ENCODE results near the gene SST. TPM values are rescaled to one million over a fixed set of nuclear protein-coding genes. Genes with fewer than 3 reads are reported as not detected.

SST gene
- total and polyA plus RNA-seq, 10 of the 15 experiments (the other 5 are each of a cell fraction or from before 2014, with no cell fraction given), result 0.35 to 0.38 TPM; not detected in 8

DNA sequence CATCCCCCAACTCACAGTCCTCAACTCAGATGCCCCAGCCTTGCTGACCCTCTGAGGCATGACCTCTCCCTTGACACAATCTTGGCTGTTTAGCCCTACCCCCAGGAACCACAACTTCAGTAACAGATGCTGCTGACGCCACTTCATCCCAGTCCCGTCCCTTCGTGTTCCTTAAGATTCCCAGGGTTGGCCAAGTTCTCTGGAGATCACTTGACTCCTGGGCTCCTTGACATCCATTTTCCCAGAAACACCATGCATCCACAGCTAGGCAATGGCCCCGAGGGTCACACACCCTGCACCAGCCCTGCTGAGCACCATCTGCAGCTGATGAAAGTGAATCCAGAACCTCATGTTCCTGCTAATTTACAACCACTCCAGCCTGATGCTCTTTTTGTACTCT lies 25.3 kb upstream of the SST start (continued):
- no peak for TF ChIP-seq EP300 (IDR thresholded peaks at IDR 0.05; ENCODE audit: borderline replicate concordance in 1 of 2, control insufficient read depth in 1 of 2, low read depth in 2 of 2, low read length in 2 of 2)
- TF ChIP-seq FOS (IDR thresholded peaks at IDR 0.05; ENCODE audit: borderline replicate concordance, extremely low read depth, insufficient read length), result no peak
- no peak for TF ChIP-seq SIX5 (IDR thresholded peaks at IDR 0.05; ENCODE audit: low read depth, low read length, severe bottlenecking)
- TF ChIP-seq TCF7 (IDR thresholded peaks at IDR 0.05; ENCODE audit: borderline replicate concordance), result no peak

DNA sequence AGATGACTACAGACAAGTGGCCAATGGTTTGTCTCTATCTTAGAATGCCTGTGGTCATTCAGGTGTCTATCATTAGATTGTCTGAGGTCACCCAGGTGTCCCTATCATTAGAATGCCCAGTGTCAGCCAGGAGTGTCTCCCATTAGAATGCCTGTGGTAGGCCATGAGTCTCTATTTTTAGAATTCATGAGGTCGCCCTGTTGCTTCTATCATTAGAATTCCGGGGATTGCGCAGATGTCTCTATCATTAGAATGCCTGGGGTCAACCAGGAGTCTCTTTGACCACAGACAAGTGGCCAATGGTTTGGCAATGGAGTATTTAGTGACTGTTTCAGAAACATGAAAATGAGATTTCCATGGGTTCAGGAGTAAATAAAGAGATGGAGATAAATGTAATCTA lies 24.6 kb upstream of the SST start:
- DNase-seq (ENCODE audit: low read depth, low spot score) (no peak), FAIRE-seq (no peak), ATAC-seq (no peak)
- ChIA-PET POLR2A (no interaction called here), CTCF (interaction anchor here (1.3 kb wide), 1 partner anchor 15 kb away, joined by 3 read pairs; no protein-coding TSS in a partner anchor), SMC1A (ENCODE audit: uncharacterized antibody, unreplicated experiment) (no interaction called here), RAD21 (ENCODE audit: unreplicated experiment) (no interaction called here)
- BruUV-seq (replicated peaks), result no TSS peak
- H3K79me2 ChIP-seq (ENCODE audit: control insufficient read depth, insufficient read depth, low read length), result no peaks in the 10 kb centered on the region
- no peak overlapping the region for H3K9ac ChIP-seq (ENCODE audit: control insufficient read depth, insufficient read depth, low read length)
- WGBS (ENCODE audit: insufficient coverage, insufficient replicate concordance, low lambda C conversion rate, missing lambda C conversion rate), result 23% methylated on average over 3 of the region's 3 CpGs
- H3K27me3 ChIP-seq (replicated peaks in 1 of 2; ENCODE audit: control insufficient read depth in 2 of 2, insufficient read depth in 2 of 2, low read length in 1 of 2), result peaks cover 1 to 4% of the 10 kb centered on the region in 2 experiments
- no peak overlapping the region for H3K4me3 ChIP-seq
- H3K4me2 ChIP-seq (ENCODE audit: control insufficient read depth, insufficient read depth), result no peak overlapping the region
- no peak overlapping the region for H3K27ac ChIP-seq (ENCODE audit: control insufficient read depth, insufficient read depth)
- in situ Hi-C loops (cut with MboI), result no loop called here
- no peaks in the 10 kb centered on the region for H3K9me3 ChIP-seq (replicated peaks; ENCODE audit: control insufficient read depth, insufficient read depth, low read length)
- H4K20me1 ChIP-seq (ENCODE audit: control insufficient read depth, insufficient read depth), result no peaks in the 10 kb centered on the region
- no peak overlapping the region for H2AFZ ChIP-seq (ENCODE audit: control insufficient read depth, low read depth, low read length)
- intact Hi-C loops (cut with micrococcal nuclease; ENCODE audit: unreplicated experiment), result no loop called here
- H3K4me1 ChIP-seq (ENCODE audit: control insufficient read depth, insufficient read depth, low read length), result no peaks in the 10 kb centered on the region
- no peaks in the 10 kb centered on the region for H3K36me3 ChIP-seq (ENCODE audit: control insufficient read depth in 2 of 2, insufficient read depth in 2 of 2, low read length in 1 of 2)
- TF ChIP-seq ZNF217 (IDR thresholded peaks at IDR 0.05) (no peak), NBN (IDR thresholded peaks at IDR 0.05) (no peak), TARDBP (IDR thresholded peaks at IDR 0.05; ENCODE audit: borderline replicate concordance) (no peak), CBX3 (IDR thresholded peaks at IDR 0.05; ENCODE audit: borderline replicate concordance, low read depth) (no peak), CHD1 (IDR thresholded peaks at IDR 0.05; ENCODE audit: low read depth, low read length) (no peak), POU2F2 (IDR thresholded peaks at IDR 0.05; ENCODE audit: borderline replicate concordance, low read depth, low read length) (no peak), MEF2B (IDR thresholded peaks at IDR 0.05; ENCODE audit: partially characterized antibody, poor library complexity, severe bottlenecking) (no peak), ATF7 (IDR thresholded peaks at IDR 0.05; ENCODE audit: low read depth) (no peak), EP300 (IDR thresholded peaks at IDR 0.05; ENCODE audit: borderline replicate concordance in 1 of 2, control insufficient read depth in 1 of 2, low read depth in 2 of 2, low read length in 2 of 2) (no peak), SREBF2 (IDR thresholded peaks at IDR 0.05; ENCODE audit: low read length) (no peak)
- TF ChIP-seq, protein P1, sequence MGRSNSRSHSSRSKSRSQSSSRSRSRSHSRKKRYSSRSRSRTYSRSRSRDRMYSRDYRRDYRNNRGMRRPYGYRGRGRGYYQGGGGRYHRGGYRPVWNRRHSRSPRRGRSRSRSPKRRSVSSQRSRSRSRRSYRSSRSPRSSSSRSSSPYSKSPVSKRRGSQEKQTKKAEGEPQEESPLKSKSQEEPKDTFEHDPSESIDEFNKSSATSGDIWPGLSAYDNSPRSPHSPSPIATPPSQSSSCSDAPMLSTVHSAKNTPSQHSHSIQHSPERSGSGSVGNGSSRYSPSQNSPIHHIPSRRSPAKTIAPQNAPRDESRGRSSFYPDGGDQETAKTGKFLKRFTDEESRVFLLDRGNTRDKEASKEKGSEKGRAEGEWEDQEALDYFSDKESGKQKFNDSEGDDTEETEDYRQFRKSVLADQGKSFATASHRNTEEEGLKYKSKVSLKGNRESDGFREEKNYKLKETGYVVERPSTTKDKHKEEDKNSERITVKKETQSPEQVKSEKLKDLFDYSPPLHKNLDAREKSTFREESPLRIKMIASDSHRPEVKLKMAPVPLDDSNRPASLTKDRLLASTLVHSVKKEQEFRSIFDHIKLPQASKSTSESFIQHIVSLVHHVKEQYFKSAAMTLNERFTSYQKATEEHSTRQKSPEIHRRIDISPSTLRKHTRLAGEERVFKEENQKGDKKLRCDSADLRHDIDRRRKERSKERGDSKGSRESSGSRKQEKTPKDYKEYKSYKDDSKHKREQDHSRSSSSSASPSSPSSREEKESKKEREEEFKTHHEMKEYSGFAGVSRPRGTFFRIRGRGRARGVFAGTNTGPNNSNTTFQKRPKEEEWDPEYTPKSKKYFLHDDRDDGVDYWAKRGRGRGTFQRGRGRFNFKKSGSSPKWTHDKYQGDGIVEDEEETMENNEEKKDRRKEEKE (IDR thresholded peaks at IDR 0.05), result no peak
- TF ChIP-seq, protein P2, sequence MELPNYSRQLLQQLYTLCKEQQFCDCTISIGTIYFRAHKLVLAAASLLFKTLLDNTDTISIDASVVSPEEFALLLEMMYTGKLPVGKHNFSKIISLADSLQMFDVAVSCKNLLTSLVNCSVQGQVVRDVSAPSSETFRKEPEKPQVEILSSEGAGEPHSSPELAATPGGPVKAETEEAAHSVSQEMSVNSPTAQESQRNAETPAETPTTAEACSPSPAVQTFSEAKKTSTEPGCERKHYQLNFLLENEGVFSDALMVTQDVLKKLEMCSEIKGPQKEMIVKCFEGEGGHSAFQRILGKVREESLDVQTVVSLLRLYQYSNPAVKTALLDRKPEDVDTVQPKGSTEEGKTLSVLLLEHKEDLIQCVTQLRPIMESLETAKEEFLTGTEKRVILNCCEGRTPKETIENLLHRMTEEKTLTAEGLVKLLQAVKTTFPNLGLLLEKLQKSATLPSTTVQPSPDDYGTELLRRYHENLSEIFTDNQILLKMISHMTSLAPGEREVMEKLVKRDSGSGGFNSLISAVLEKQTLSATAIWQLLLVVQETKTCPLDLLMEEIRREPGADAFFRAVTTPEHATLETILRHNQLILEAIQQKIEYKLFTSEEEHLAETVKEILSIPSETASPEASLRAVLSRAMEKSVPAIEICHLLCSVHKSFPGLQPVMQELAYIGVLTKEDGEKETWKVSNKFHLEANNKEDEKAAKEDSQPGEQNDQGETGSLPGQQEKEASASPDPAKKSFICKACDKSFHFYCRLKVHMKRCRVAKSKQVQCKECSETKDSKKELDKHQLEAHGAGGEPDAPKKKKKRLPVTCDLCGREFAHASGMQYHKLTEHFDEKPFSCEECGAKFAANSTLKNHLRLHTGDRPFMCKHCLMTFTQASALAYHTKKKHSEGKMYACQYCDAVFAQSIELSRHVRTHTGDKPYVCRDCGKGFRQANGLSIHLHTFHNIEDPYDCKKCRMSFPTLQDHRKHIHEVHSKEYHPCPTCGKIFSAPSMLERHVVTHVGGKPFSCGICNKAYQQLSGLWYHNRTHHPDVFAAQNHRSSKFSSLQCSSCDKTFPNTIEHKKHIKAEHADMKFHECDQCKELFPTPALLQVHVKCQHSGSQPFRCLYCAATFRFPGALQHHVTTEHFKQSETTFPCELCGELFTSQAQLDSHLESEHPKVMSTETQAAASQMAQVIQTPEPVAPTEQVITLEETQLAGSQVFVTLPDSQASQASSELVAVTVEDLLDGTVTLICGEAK (IDR thresholded peaks at IDR 0.05; ENCODE audit: borderline replicate concordance), result no peak
- TF ChIP-seq, protein P3, sequence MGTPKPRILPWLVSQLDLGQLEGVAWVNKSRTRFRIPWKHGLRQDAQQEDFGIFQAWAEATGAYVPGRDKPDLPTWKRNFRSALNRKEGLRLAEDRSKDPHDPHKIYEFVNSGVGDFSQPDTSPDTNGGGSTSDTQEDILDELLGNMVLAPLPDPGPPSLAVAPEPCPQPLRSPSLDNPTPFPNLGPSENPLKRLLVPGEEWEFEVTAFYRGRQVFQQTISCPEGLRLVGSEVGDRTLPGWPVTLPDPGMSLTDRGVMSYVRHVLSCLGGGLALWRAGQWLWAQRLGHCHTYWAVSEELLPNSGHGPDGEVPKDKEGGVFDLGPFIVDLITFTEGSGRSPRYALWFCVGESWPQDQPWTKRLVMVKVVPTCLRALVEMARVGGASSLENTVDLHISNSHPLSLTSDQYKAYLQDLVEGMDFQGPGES (IDR thresholded peaks at IDR 0.05), result no peak

Data from GM12878 (cell line).